Body of pancreas (tissue), 4 donors: ENCODE data around the gene EPB41L5. TPM values are rescaled to one million over a fixed set of nuclear protein-coding genes. Genes with fewer than 3 reads are reported as not detected.

Experiments used
- ATAC-seq: fragments of 150-250 bp; one replicate; pipeline ENCODE4 v1.9.1; 2016
- DNase-seq, 4 donors: peaks; one replicate each; pipeline ENCODE4 v3.0.0-alpha.2; 2019
- H3K27ac ChIP-seq, 4 donors: fragments of 200-600 bp; sonication (generic); 1 replicate in 3 of 4; 2 replicates in 1 of 4; pipeline versions ENCODE4 v1.5.1 to v1.6.1; 2016 to 2019; ENCODE audit warnings: mild to moderate bottlenecking in 1 of 4, mixed read lengths in 1 of 4, moderate library complexity in 1 of 4
- H3K27me3 ChIP-seq, 2 donors: fragments of 200-600 bp; sonication (generic); one replicate each; pipeline ENCODE4 v1.6.0; 2016; ENCODE audit warnings: mild to moderate bottlenecking in 1 of 2
- H3K36me3 ChIP-seq, 2 donors: fragments of 200-600 bp; sonication (generic); replicated peaks in 1 of 2; 2 replicates each; pipeline ENCODE4 v1.5.1; 2016; ENCODE audit warnings: low read depth in 2 of 2; ENCODE audit not compliant: insufficient read depth in 1 of 2
- H3K4me1 ChIP-seq: fragments of 200-600 bp; sonication (generic); one replicate; pipeline ENCODE4 v1.6.0; 2016
- H3K4me3 ChIP-seq, 2 donors: fragments of 200-600 bp; sonication (generic); 1 replicate in 1 of 2; 2 replicates in 1 of 2; pipeline ENCODE4 v1.5.1; 2016 to 2019
- H3K9me3 ChIP-seq, 3 donors: fragments of 200-600 bp; sonication (generic); 1 replicate in 2 of 3; 2 replicates in 1 of 3; pipeline ENCODE4 v1.5.1; 2016
- POLR2A ChIP-seq, 3 donors: fragments of 450-650 bp; IDR thresholded peaks; one replicate each; pipeline ENCODE4 v1.6.1; 2016; ENCODE audit warnings: antibody characterized with exemption in 3 of 3, mild to moderate bottlenecking in 2 of 3
- WGBS, 2 donors: methylation state at CpG; one replicate each; pipeline ENCODE4 v1.1.5; 2017; 5-methylcytosine and 5-hydroxymethylcytosine counted together
- intact Hi-C: fragments of 100-400 bp; cut with DNase I; formaldehyde crosslinking; loops from one replicate; pipeline ENCODE4 v1.15.1; 2023
- total RNA-seq, 2 donors: library from RNA; depleted of rRNA; stranded (reverse); fragments of >200 nt; gene quantifications; one replicate each; pipeline ENCODE4 v1.1.0, GENCODE V29; 2016
- TF ChIP-seq, protein P1 (sequence below), 7 experiments: fragments of 450-650 bp in 4 of 7; fragments of 200-600 bp in 3 of 7; sonication (generic) in 3 of 7; IDR thresholded peaks; one replicate each; pipeline ENCODE4 v1.5.1; 2016 to 2019; ENCODE audit warnings: antibody characterized with exemption in 7 of 7

The EPB41L5 gene
- total RNA-seq, 2 donors from 2014 or later, result 27.2 to 32.6 TPM

DNA sequence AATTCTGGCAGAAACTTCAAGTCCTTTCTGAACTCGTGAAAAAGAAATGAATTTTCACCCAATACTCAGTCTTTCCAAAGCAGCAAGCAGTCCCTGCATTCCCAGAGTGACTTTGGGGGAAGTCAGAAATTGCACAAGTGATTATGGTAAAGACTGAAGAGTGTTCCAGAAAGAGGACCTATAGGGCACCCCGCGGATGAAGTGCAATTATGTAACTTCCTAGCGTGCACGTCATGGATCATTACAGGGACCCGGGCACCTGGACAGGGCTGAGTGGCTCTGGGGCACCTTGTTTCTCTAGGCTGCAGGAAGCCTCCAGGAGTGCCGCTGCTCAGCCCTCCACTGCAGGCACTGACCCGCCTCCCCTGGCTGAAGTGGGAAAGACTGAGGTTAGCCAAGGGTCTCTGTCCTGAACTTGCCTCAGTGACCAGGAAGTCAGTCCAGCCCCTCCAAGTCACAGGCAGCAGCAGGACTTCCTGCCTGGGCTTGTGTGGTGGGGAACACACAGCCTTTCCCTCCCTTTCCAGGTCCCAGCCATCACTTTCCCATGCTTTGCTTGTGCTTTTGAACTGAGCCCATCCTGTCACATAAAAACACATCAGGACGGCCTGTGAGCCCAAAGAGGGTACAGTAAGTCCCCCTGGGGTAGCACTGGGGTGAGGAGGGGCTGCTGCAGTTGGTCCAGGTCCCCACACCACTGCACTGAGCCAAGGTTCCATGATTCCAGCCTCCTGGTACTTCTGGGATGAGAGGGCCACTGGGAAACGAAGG lies 190.6 kb downstream of the EPB41L5 start:
- intact Hi-C loops, result no loop called here

DNA sequence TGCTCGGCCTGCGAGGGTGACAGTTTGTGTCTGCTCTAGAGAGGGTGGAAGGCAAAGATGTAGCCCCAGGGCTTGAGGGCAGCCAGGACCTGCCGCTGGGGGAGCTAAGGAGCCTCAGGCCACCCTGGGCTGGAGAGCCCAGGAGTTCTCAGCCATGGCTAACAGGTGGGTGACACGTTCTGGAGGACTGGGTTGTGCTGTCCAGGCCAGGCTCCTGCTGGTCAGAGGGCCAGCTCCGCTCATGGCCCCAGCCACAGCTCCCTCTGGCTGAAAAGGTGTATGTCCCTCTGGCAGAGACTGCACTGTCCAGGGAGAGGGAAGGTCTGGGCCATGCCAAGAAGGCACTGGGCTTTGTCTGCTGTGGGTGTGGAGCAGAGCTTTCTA lies 191.1 kb downstream of the EPB41L5 start:
- DNase-seq (no peak), ATAC-seq (no peak)
- TF ChIP-seq, protein P1, sequence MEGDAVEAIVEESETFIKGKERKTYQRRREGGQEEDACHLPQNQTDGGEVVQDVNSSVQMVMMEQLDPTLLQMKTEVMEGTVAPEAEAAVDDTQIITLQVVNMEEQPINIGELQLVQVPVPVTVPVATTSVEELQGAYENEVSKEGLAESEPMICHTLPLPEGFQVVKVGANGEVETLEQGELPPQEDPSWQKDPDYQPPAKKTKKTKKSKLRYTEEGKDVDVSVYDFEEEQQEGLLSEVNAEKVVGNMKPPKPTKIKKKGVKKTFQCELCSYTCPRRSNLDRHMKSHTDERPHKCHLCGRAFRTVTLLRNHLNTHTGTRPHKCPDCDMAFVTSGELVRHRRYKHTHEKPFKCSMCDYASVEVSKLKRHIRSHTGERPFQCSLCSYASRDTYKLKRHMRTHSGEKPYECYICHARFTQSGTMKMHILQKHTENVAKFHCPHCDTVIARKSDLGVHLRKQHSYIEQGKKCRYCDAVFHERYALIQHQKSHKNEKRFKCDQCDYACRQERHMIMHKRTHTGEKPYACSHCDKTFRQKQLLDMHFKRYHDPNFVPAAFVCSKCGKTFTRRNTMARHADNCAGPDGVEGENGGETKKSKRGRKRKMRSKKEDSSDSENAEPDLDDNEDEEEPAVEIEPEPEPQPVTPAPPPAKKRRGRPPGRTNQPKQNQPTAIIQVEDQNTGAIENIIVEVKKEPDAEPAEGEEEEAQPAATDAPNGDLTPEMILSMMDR (IDR thresholded peaks at IDR 0.05), result no peak
- TF ChIP-seq POLR2A (IDR thresholded peaks at IDR 0.05), result no peak
- H3K9me3 ChIP-seq, result no peaks in the 10 kb centered on the region
- H3K27me3 ChIP-seq, result no peaks in the 10 kb centered on the region
- no peak overlapping the region for H3K4me3 ChIP-seq
- H3K36me3 ChIP-seq, result no peaks in the 10 kb centered on the region
- H3K4me1 ChIP-seq, result no peaks in the 10 kb centered on the region
- WGBS, 2 donors, result 77 to 88% methylated on average over 3 to 5 of the region's 5 CpGs
- intact Hi-C loops, result no loop called here
- H3K27ac ChIP-seq, result no peak overlapping the region

More for the DNA sequence above, 190.6 kb downstream of the EPB41L5 start:
- peak in 1 of 4 donors; percentile 22 for DNase-seq
- H3K9me3 ChIP-seq, result no peaks in the 10 kb centered on the region
- WGBS, 2 donors, result 52 to 55% methylated on average over 8 to 10 of the region's 10 CpGs
- no peak for TF ChIP-seq POLR2A (IDR thresholded peaks at IDR 0.05)
- TF ChIP-seq, protein P1 (IDR thresholded peaks at IDR 0.05), result no peak
- H3K27ac ChIP-seq, result no peak overlapping the region
- no peaks in the 10 kb centered on the region for H3K27me3 ChIP-seq
- no peak overlapping the region for H3K4me3 ChIP-seq
- no peak for ATAC-seq
- H3K4me1 ChIP-seq, result no peaks in the 10 kb centered on the region
- no peaks in the 10 kb centered on the region for H3K36me3 ChIP-seq

DNA sequence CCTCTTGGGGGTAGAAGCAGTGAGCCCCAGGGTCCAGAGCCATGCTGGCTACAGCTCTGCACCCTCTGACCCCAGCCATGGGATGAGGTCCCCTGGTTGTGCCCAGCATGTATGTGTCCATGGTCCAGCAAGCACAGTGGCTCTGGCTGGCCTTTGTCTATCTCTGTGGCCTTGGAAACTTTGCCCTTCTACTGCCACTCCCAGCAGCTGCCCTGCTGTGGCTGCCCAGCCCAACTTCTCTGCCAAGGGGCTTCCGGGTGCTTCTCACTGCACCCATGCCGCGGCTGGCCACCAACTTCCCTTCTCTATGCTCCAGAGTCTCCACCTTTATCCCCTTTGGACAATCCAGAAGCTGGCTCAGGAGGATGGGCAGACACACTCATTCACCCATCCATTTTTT lies 191.5 kb downstream of the EPB41L5 start:
- Histone ChIP-seq H3K4me1 (no peaks in the 10 kb centered on the region), H3K36me3 (no peaks in the 10 kb centered on the region), H3K27ac (no peak overlapping the region), H3K4me3 (no peak overlapping the region), H3K27me3 (no peaks in the 10 kb centered on the region), H3K9me3 (no peaks in the 10 kb centered on the region)
- ATAC-seq (no peak), DNase-seq (no peak)
- intact Hi-C loops, result no loop called here
- TF ChIP-seq, protein P1 (IDR thresholded peaks at IDR 0.05), result no peak
- no peak for TF ChIP-seq POLR2A (IDR thresholded peaks at IDR 0.05)
- 62 to 63% methylated on average over 3 of the region's 3 CpGs for WGBS, 2 donors

DNA sequence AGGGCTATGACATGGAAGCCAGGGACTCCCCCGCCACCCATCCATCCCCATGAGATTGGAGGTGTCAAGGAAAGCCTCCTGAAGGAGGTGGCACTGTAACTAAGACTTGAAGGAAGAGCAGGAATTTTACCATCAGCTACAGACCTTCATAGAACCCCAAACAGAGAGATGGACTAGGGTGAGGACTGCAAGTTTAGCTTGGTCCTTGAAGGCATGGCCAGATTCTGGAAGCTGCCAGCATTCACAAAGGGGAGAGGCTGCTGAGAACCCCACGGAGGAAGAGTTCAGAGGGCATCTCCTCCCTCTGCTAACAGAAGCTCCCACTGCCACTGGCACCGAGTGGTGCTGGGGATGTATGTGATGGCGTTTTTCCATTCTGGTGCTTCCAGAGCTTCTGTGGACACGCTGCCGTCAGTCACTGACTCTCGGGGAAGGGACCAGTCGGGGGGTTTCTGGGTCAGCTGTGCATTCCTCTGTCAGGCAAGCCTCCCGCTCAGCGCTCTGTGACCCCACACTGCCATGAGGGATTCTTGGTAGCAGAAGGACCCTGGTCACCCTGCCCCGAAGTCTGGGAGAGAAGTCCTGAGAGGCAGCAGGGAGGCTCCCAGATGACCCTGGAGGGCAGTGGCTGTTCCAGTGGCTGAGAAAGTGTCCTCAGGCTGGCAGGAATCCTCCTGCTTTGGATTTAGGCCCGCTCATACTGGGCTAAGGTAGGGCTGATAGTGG lies 192.2 kb downstream of the EPB41L5 start:
- intact Hi-C loops, result no loop called here
- ATAC-seq, result no peak
- no peak for DNase-seq
- TF ChIP-seq POLR2A (IDR thresholded peaks at IDR 0.05), result no peak
- TF ChIP-seq, protein P1 (IDR thresholded peaks at IDR 0.05), result no peak
- no peaks in the 10 kb centered on the region for H3K27me3 ChIP-seq
- no peak overlapping the region for H3K4me3 ChIP-seq
- H3K9me3 ChIP-seq, result no peaks in the 10 kb centered on the region
- H3K4me1 ChIP-seq, result no peaks in the 10 kb centered on the region
- no peaks in the 10 kb centered on the region for H3K36me3 ChIP-seq
- no peak overlapping the region for H3K27ac ChIP-seq
- WGBS, 2 donors, result 83 to 93% methylated on average over 12 of the region's 12 CpGs
